WTC11 (cell line): ENCODE data around the gene CDYL.

ENCODE experiments used
- ATF2 ChIP-seq: sonication (generic); formaldehyde crosslinking; IDR thresholded peaks from 2 replicates; pipeline ENCODE4 v1.8.1; 2022; ENCODE audit warnings: low read depth, missing genetic modification reagents, borderline replicate concordance
- CDX4 ChIP-seq: fragments of 250-450 bp; sonication (Bioruptor Pico); IDR thresholded peaks from 2 replicates; pipeline ENCODE4 v1.9.0; 2021; ENCODE audit warnings: moderate library complexity, mild to moderate bottlenecking, inconsistent platforms, borderline replicate concordance
- CTCF ChIP-seq: fragments of 200-600 bp; IDR thresholded peaks from 2 replicates; pipeline ENCODE4 v1.8.0; 2022; ENCODE audit warnings: antibody characterized with exemption
- ELF4 ChIP-seq: sonication (generic); formaldehyde crosslinking; IDR thresholded peaks from 2 replicates; pipeline ENCODE4 v1.8.1; 2022; ENCODE audit warnings: low read depth, mild to moderate bottlenecking, moderate library complexity, missing genetic modification reagents
- IRF1 ChIP-seq: sonication (generic); formaldehyde crosslinking; IDR thresholded peaks from 2 replicates; pipeline ENCODE4 v1.8.0; 2023; ENCODE audit warnings: missing genetic modification reagents
- NFE2L1 ChIP-seq: sonication (generic); formaldehyde crosslinking; IDR thresholded peaks from 2 replicates; pipeline ENCODE4 v1.8.1; 2023; ENCODE audit warnings: missing genetic modification reagents
- NR2C2 ChIP-seq: sonication (generic); formaldehyde crosslinking; IDR thresholded peaks from 2 replicates; pipeline ENCODE4 v1.8.0; 2022; ENCODE audit warnings: mild to moderate bottlenecking, missing genetic modification reagents
- NR3C1 ChIP-seq: sonication (generic); formaldehyde crosslinking; conservative IDR thresholded peaks from 2 replicates; pipeline ENCODE4 v1.8.1; 2023; ENCODE audit warnings: low read depth, mild to moderate bottlenecking, missing genetic modification reagents
- RELA ChIP-seq: sonication (generic); formaldehyde crosslinking; IDR thresholded peaks from 2 replicates; pipeline ENCODE4 v1.8.1; 2022; ENCODE audit warnings: missing genetic modification reagents, mild to moderate bottlenecking, borderline replicate concordance
- SP1 ChIP-seq: sonication (generic); formaldehyde crosslinking; conservative IDR thresholded peaks from 2 replicates; pipeline ENCODE4 v1.8.1; 2022; ENCODE audit warnings: missing genetic modification reagents
- USF2 ChIP-seq: sonication (generic); formaldehyde crosslinking; IDR thresholded peaks from 2 replicates; pipeline ENCODE4 v1.8.1; 2023; ENCODE audit warnings: mild to moderate bottlenecking, missing genetic modification reagents, moderate library complexity
- ZNF281 ChIP-seq: sonication (generic); formaldehyde crosslinking; IDR thresholded peaks from 2 replicates; pipeline ENCODE4 v1.8.0; 2023; ENCODE audit warnings: mild to moderate bottlenecking, missing genetic modification reagents
- ZNF317 ChIP-seq: sonication (generic); formaldehyde crosslinking; IDR thresholded peaks from 2 replicates; pipeline ENCODE4 v1.8.1; 2023; ENCODE audit warnings: low read depth, mild to moderate bottlenecking, moderate library complexity, missing genetic modification reagents, borderline replicate concordance

- TF ChIP-seq CTCF (no peak), ZNF281 (no peak), ELF4 (CRISPR knock-in tag) (no peak), SP1 (no peak), NR2C2 (no peak), NR3C1 (no peak), USF2 (CRISPR knock-in tag) (no peak), ATF2 (CRISPR knock-in tag) (no peak), NFE2L1 (CRISPR knock-in tag) (no peak), ZNF317 (CRISPR knock-in tag) (no peak), IRF1 (CRISPR knock-in tag) (no peak), RELA (no peak), CDX4 (no peak)
Observed at GRCh38 chr6:4997862-4998261, 221.7 kb downstream of the CDYL start.
